MM.1S (cell line): Measurements from ENCODE around the gene TNFRSF25.

Experiments used
- CTCF ChIP-seq: fragments of 300-600 bp; sonication (generic); IDR thresholded peaks from 2 replicates; pipeline ENCODE4 v1.5.1; 2016; ENCODE audit warnings: antibody characterized with exemption, low read length, mixed read lengths
- EZH2 ChIP-seq: fragments of 300-600 bp; sonication (generic); optimal IDR thresholded peaks from 2 replicates; pipeline ENCODE3; 2017; ENCODE audit warnings: low read depth, mild to moderate bottlenecking, antibody characterized with exemption, low read length, mixed read lengths
- EZH2phosphoT487 ChIP-seq: fragments of 300-600 bp; sonication (generic); IDR thresholded peaks from 2 replicates; pipeline ENCODE4 v1.6.1; 2018; ENCODE audit warnings: antibody characterized with exemption, low read length

GRCh38 chr1:6450005-6450450 lies 15.9 kb downstream of the TNFRSF25 start:
- TF ChIP-seq EZH2 (no peak), CTCF (no peak), EZH2phosphoT487 (no peak)
